Measurements from ENCODE around the gene KRTAP10-8. TPM values are rescaled to one million over a fixed set of nuclear protein-coding genes. Genes with fewer than 3 reads are reported as not detected.

Gene KRTAP10-8
- total RNA-seq, 1 experiment from 2014 or later = not detected

DNA sequence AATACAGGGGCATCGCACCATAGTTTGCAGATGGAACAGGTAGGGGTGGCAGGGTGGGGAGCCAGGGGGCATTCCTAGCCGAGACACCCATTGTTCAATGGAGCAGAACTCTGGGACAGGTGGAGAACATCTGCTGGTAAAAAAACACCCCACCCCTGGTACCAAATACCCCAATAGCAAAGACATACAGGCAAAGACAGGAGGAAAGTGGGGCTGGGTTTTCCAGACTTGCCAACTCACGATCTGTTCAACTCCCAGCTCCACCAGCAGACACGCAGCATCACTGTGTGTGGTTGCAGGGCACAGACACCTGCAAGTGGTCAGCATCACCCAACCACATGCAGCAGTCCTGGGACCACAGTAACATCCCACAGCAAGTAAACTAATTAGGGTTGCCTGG lies 328 bp upstream of the KRTAP10-8 start:
- no peaks in the 10 kb centered on the region for H3K36me3 ChIP-seq (ENCODE audit: low read depth)
- no peak overlapping the region for H3K27ac ChIP-seq
- H3K79me2 ChIP-seq (ENCODE audit: low read depth) = no peaks in the 10 kb centered on the region
- no peak overlapping the region for H3K4me2 ChIP-seq
- no peaks in the 10 kb centered on the region for H3K9me2 ChIP-seq (ENCODE audit: insufficient read depth)
- no peak overlapping the region for H3K4me3 ChIP-seq
- H3F3A ChIP-seq (ENCODE audit: insufficient read depth, low read depth) = no peaks in the 10 kb centered on the region
- intact Hi-C loops (cut with micrococcal nuclease; ENCODE audit: unreplicated experiment) = no loop called here
- no peaks in the 10 kb centered on the region for H3K9me3 ChIP-seq (ENCODE audit: insufficient read depth, low read depth)
- DNase-seq = no peak
- H3K4me1 ChIP-seq (replicated peaks; ENCODE audit: insufficient read depth) = no peaks in the 10 kb centered on the region
- H4K20me1 ChIP-seq (ENCODE audit: insufficient read depth) = no peaks in the 10 kb centered on the region
- H3K27me3 ChIP-seq (ENCODE audit: insufficient read depth, low read depth) = peaks cover 46% of the 10 kb centered on the region
- ChIA-PET CTCF (no interaction called here), POLR2A (ENCODE audit: unreplicated experiment) (no interaction called here)
- H2AFZ ChIP-seq = no peak overlapping the region
- no TSS peak for BruUV-seq (replicated peaks)
- TF ChIP-seq, protein P1, sequence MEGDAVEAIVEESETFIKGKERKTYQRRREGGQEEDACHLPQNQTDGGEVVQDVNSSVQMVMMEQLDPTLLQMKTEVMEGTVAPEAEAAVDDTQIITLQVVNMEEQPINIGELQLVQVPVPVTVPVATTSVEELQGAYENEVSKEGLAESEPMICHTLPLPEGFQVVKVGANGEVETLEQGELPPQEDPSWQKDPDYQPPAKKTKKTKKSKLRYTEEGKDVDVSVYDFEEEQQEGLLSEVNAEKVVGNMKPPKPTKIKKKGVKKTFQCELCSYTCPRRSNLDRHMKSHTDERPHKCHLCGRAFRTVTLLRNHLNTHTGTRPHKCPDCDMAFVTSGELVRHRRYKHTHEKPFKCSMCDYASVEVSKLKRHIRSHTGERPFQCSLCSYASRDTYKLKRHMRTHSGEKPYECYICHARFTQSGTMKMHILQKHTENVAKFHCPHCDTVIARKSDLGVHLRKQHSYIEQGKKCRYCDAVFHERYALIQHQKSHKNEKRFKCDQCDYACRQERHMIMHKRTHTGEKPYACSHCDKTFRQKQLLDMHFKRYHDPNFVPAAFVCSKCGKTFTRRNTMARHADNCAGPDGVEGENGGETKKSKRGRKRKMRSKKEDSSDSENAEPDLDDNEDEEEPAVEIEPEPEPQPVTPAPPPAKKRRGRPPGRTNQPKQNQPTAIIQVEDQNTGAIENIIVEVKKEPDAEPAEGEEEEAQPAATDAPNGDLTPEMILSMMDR (conservative IDR thresholded peaks at IDR 0.05) = no peak
- TF ChIP-seq EZH2 (IDR thresholded peaks at IDR 0.05; ENCODE audit: low read depth) = no peak

DNA sequence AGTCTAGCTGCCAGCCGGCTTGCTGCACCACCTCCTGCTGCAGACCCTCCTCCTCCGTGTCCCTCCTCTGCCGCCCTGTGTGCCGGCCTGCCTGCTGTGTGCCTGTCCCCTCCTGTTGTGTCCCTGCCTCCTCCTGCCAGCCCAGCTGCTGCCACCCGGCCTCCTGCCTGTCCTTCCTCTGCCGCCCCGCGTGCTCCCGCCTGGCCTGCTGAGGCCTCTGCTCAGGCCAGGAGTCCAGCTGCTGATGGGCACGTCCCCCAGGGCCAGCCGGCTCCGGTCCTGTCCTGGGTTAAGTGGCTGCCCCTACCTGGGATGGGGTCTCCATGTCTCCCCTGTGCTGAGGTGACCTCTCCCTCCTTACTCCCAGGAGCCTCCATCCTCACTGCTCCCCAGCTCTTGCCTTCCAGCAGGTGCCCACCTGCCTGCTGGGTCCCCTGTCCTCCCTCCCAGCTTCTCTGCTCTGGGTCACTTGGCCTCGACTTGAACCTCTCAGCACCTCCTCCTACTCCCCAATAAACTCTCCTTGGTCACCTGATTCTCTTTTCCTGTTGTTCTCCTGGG lies 870 bp downstream of the KRTAP10-8 start:
- no peak overlapping the region for H2AFZ ChIP-seq
- BruUV-seq (replicated peaks) = no TSS peak
- no peak for DNase-seq
- no peaks in the 10 kb centered on the region for H3K36me3 ChIP-seq (ENCODE audit: low read depth)
- no peaks in the 10 kb centered on the region for H3K9me2 ChIP-seq (ENCODE audit: insufficient read depth)
- intact Hi-C loops (cut with micrococcal nuclease; ENCODE audit: unreplicated experiment) = no loop called here
- H3K79me2 ChIP-seq (ENCODE audit: low read depth) = no peaks in the 10 kb centered on the region
- no peak for TF ChIP-seq EZH2 (IDR thresholded peaks at IDR 0.05; ENCODE audit: low read depth)
- TF ChIP-seq, protein P1 (conservative IDR thresholded peaks at IDR 0.05) = no peak
- ChIA-PET CTCF (no interaction called here), POLR2A (ENCODE audit: unreplicated experiment) (no interaction called here)
- H3K9me3 ChIP-seq (ENCODE audit: insufficient read depth, low read depth) = no peaks in the 10 kb centered on the region
- no peak overlapping the region for H3K4me2 ChIP-seq
- no peaks in the 10 kb centered on the region for H4K20me1 ChIP-seq (ENCODE audit: insufficient read depth)
- H3K4me3 ChIP-seq = no peak overlapping the region
- no peak overlapping the region for H3K27ac ChIP-seq
- no peaks in the 10 kb centered on the region for H3F3A ChIP-seq (ENCODE audit: insufficient read depth, low read depth)
- H3K27me3 ChIP-seq (ENCODE audit: insufficient read depth, low read depth) = peaks cover 45% of the 10 kb centered on the region
- H3K4me1 ChIP-seq (replicated peaks; ENCODE audit: insufficient read depth) = no peaks in the 10 kb centered on the region

DNA sequence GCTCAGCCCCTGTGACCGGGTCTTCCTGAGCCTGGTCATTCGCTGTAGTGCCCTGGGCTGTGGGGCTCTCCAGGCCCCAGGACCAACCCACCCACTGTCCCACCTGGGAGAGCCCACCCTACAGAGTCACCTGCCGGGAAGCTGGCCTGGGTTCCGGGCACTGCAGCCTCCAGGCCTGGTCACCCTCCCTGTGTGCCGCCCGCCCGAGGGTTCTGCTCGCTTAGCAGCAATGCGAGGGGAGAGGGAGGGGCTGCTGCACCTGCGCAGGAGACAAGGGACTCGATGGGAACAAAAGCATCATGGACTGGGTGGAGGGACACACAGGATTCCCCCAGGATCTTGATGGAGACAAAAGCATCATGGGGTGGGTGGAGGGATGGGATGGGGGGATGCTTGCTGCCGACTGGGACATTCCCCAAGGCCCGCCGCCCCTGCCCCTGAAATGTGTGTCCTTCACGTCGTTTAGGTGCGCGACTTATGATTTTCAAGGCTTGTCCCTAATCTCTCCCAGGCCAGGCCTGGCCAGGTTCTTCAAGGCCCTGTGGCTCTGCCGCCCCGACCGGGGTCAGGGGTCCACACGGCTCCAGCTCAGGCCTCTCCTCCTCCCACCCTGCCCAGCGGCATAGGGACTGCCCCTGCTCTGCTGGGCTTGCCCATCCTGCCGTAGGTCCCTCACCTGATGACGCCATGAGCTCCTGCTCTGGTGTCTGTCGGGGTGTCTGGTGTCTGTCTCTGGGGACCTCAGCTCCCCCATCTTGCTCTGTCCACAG lies 1.7 kb downstream of the KRTAP10-8 start:
- H3K9me3 ChIP-seq (ENCODE audit: insufficient read depth, low read depth) = no peaks in the 10 kb centered on the region
- POLR2A ChIA-PET (ENCODE audit: unreplicated experiment) = no interaction called here
- H3K27ac ChIP-seq = no peak overlapping the region
- no peak overlapping the region for H3K4me2 ChIP-seq
- H3F3A ChIP-seq (ENCODE audit: insufficient read depth, low read depth) = no peaks in the 10 kb centered on the region
- no peaks in the 10 kb centered on the region for H3K9me2 ChIP-seq (ENCODE audit: insufficient read depth)
- no peak for DNase-seq
- CTCF ChIA-PET = no interaction called here
- no TSS peak for BruUV-seq (replicated peaks)
- intact Hi-C loops (cut with micrococcal nuclease; ENCODE audit: unreplicated experiment) = no loop called here
- no peaks in the 10 kb centered on the region for H3K79me2 ChIP-seq (ENCODE audit: low read depth)
- H3K4me3 ChIP-seq = no peak overlapping the region
- no peaks in the 10 kb centered on the region for H3K36me3 ChIP-seq (ENCODE audit: low read depth)
- H3K27me3 ChIP-seq (ENCODE audit: insufficient read depth, low read depth) = peaks cover 42% of the 10 kb centered on the region
- H4K20me1 ChIP-seq (ENCODE audit: insufficient read depth) = no peaks in the 10 kb centered on the region
- H2AFZ ChIP-seq = no peak overlapping the region
- TF ChIP-seq, protein P1 (conservative IDR thresholded peaks at IDR 0.05) = no peak
- TF ChIP-seq EZH2 (IDR thresholded peaks at IDR 0.05; ENCODE audit: low read depth) = no peak
- no peaks in the 10 kb centered on the region for H3K4me1 ChIP-seq (replicated peaks; ENCODE audit: insufficient read depth)

All from PC-9 (cell line).